DND-41 (cell line): ENCODE data around the gene SNX2.

Experiments
- ATAC-seq: fragments of 200-7000 bp; cut with Tn5 transposase; 3 replicates; pipeline ENCODE4 v1.9.1; 2021; ENCODE audit warnings: low read depth; ENCODE audit not compliant: insufficient read depth
- DNase-seq: peaks from one replicate; pipeline ENCODE4 v3.0.0-alpha.2; 2020
- H2AFZ ChIP-seq: 2 replicates; pipeline ENCODE4 v1.6.0; 2012; ENCODE audit warnings: low read depth, low read length
- H3K27ac ChIP-seq: 2 replicates; pipeline ENCODE4 v1.5.1; 2012; ENCODE audit warnings: low read length, inconsistent platforms
- H3K27me3 ChIP-seq: fragments of 200-600 bp; sonication (generic); 2 replicates; pipeline ENCODE4 v1.6.0; 2012; ENCODE audit warnings: low read length, mild to moderate bottlenecking, inconsistent platforms; ENCODE audit not compliant: insufficient read depth, poor library complexity
- H3K36me3 ChIP-seq: 2 replicates; pipeline ENCODE4 v1.5.1; 2012; ENCODE audit warnings: low read length, inconsistent platforms; ENCODE audit not compliant: insufficient read depth
- H3K4me1 ChIP-seq: 2 replicates; pipeline ENCODE4 v1.5.1; 2012; ENCODE audit warnings: mild to moderate bottlenecking, low read length; ENCODE audit not compliant: insufficient read depth
- H3K4me2 ChIP-seq: 2 replicates; pipeline ENCODE4 v1.6.0; 2012; ENCODE audit warnings: mild to moderate bottlenecking, moderate library complexity, low read length, inconsistent platforms; ENCODE audit not compliant: insufficient read depth
- H3K4me3 ChIP-seq, 2 experiments: fragments of 200-600 bp in 1 of 2; shearing (Covaris generic) in 1 of 2; 2 replicates each; pipeline ENCODE4 v1.5.1; 2012 to 2016; ENCODE audit warnings: inconsistent platforms in 2 of 2, low read length in 2 of 2, mild to moderate bottlenecking in 2 of 2, low read depth in 1 of 2, moderate library complexity in 1 of 2
- H3K79me2 ChIP-seq: 2 replicates; pipeline ENCODE4 v1.6.0; 2012; ENCODE audit warnings: low read length, inconsistent platforms; ENCODE audit not compliant: insufficient read depth
- H3K9ac ChIP-seq: 2 replicates; pipeline ENCODE4 v1.6.0; 2012; ENCODE audit warnings: low read depth, mild to moderate bottlenecking, inconsistent platforms, low read length, moderate library complexity
- H3K9me3 ChIP-seq: 2 replicates; pipeline ENCODE4 v1.5.1; 2012; ENCODE audit warnings: low read length, moderate library complexity, mild to moderate bottlenecking, inconsistent platforms; ENCODE audit not compliant: insufficient read depth, severe bottlenecking
- H4K20me1 ChIP-seq: 2 replicates; pipeline ENCODE4 v1.6.0; 2012; ENCODE audit warnings: low read length; ENCODE audit not compliant: insufficient read depth
- CTCF ChIP-seq: IDR thresholded peaks from 2 replicates; pipeline ENCODE4 v1.5.1; 2012; ENCODE audit warnings: borderline replicate concordance, low read length, moderate library complexity, mild to moderate bottlenecking; ENCODE audit not compliant: poor library complexity, severe bottlenecking; ENCODE audit errors: extremely low read depth
- EZH2 ChIP-seq: IDR thresholded peaks from 3 replicates; pipeline ENCODE4 v1.6.1; 2012; ENCODE audit warnings: borderline replicate concordance, low read depth, mild to moderate bottlenecking, moderate library complexity, low read length, inconsistent platforms; ENCODE audit not compliant: severe bottlenecking

The SNX2 gene

GRCh38 chr5:122845229-122846050, 70.6 kb downstream of the SNX2 start, which contains the start of gene SNX24:
Gene SNX24, plus strand, starts transcription at chr5:122845613. Its CDS starts 21 bp downstream, at chr5:122845634.
- no peaks in the 10 kb centered on the region for H4K20me1 ChIP-seq
- no peak within 1 kb of the TSS for H3K27ac ChIP-seq
- DNase-seq (no peak), ATAC-seq (no peak)
- H3K4me3 ChIP-seq = no peak within 1 kb of the TSS
- H2AFZ ChIP-seq = no peak within 1 kb of the TSS
- H3K79me2 ChIP-seq = no peaks in the 10 kb centered on the region
- no peaks in the 10 kb centered on the region for H3K9me3 ChIP-seq
- no peaks in the 10 kb centered on the region for H3K27me3 ChIP-seq
- TF ChIP-seq EZH2 (no peak), CTCF (no peak)
- no peak within 1 kb of the TSS for H3K4me2 ChIP-seq
- no peaks in the 10 kb centered on the region for H3K36me3 ChIP-seq
- no peaks in the 10 kb centered on the region for H3K4me1 ChIP-seq
- no peak within 1 kb of the TSS for H3K9ac ChIP-seq

GRCh38 chr5:122846051-122846550, 71.2 kb downstream of the SNX2 start:
- H3K27me3 ChIP-seq = no peaks in the 10 kb centered on the region
- ATAC-seq (no peak), DNase-seq (no peak)
- no peaks in the 10 kb centered on the region for H3K79me2 ChIP-seq
- TF ChIP-seq CTCF = no peak
- H3K9me3 ChIP-seq = no peaks in the 10 kb centered on the region
- H3K36me3 ChIP-seq = no peaks in the 10 kb centered on the region
- H3K4me1 ChIP-seq = no peaks in the 10 kb centered on the region
- H3K4me2 ChIP-seq = no peak overlapping the region
- H3K4me3 ChIP-seq = no peak overlapping the region
- H3K9ac ChIP-seq = no peak overlapping the region
- H4K20me1 ChIP-seq = no peaks in the 10 kb centered on the region
- no peak overlapping the region for H2AFZ ChIP-seq
- no peak overlapping the region for H3K27ac ChIP-seq

GRCh38 chr5:122847687-122848081, 72.8 kb downstream of the SNX2 start:
- Histone ChIP-seq H3K4me2 (no peak overlapping the region), H4K20me1 (no peaks in the 10 kb centered on the region), H3K4me1 (no peaks in the 10 kb centered on the region), H3K9ac (no peak overlapping the region), H2AFZ (no peak overlapping the region), H3K36me3 (no peaks in the 10 kb centered on the region), H3K79me2 (no peaks in the 10 kb centered on the region), H3K27me3 (no peaks in the 10 kb centered on the region), H3K4me3 (no peak overlapping the region), H3K9me3 (no peaks in the 10 kb centered on the region), H3K27ac (no peak overlapping the region)
- ATAC-seq (no peak), DNase-seq (no peak)
- TF ChIP-seq EZH2 = no peak
- no peak for TF ChIP-seq CTCF
